GM06990 (cell line): ENCODE measurements around the gene SHC4.

Source experiments
- DNase-seq: peaks from one replicate; pipeline ENCODE4 v3.0.0-alpha.2; 2011; ENCODE audit not compliant: insufficient read length; ENCODE audit errors: extremely low read depth
- H3K27me3 ChIP-seq: replicated peaks from 2 replicates; pipeline ENCODE4 v1.6.0; 2011; ENCODE audit warnings: low read length; ENCODE audit not compliant: control insufficient read depth, insufficient read depth
- H3K36me3 ChIP-seq: 2 replicates; pipeline ENCODE4 v1.5.1; 2011; ENCODE audit warnings: low read length; ENCODE audit not compliant: control insufficient read depth, insufficient read depth
- H3K4me3 ChIP-seq: replicated peaks from 2 replicates; pipeline ENCODE4 v1.5.1; 2011; ENCODE audit warnings: low read depth, mild to moderate bottlenecking, control low read depth, low read length
- TF ChIP-seq, protein P1 (sequence below): IDR thresholded peaks from 2 replicates; pipeline ENCODE4 v1.5.1; 2011; ENCODE audit warnings: low read length, control low read depth, mild to moderate bottlenecking, inconsistent platforms; ENCODE audit not compliant: insufficient read depth, poor library complexity, severe bottlenecking

The SHC4 gene, protein sequence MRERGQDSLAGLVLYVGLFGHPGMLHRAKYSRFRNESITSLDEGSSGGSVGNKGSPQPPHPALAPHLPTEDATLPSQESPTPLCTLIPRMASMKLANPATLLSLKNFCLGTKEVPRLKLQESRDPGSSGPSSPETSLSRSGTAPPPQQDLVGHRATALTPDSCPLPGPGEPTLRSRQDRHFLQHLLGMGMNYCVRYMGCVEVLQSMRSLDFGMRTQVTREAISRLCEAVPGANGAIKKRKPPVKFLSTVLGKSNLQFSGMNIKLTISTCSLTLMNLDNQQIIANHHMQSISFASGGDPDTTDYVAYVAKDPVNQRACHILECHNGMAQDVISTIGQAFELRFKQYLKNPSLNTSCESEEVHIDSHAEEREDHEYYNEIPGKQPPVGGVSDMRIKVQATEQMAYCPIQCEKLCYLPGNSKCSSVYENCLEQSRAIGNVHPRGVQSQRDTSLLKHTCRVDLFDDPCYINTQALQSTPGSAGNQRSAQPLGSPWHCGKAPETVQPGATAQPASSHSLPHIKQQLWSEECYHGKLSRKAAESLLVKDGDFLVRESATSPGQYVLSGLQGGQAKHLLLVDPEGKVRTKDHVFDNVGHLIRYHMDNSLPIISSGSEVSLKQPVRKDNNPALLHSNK

GRCh38 chr15:48963524-48964113 lies at the start of gene SHC4:
TSS of gene SHC4 (minus strand) at chr15:48963919. CDS start at chr15:48963015, 904 bp downstream.
- Histone ChIP-seq H3K36me3 (no peaks in the 10 kb centered on the region), H3K27me3 (no peaks in the 10 kb centered on the region; the same call in 1 of the 2 replicates), H3K4me3 (peak within 1 kb of the TSS; percentile 56)
- TF ChIP-seq, protein P1, sequence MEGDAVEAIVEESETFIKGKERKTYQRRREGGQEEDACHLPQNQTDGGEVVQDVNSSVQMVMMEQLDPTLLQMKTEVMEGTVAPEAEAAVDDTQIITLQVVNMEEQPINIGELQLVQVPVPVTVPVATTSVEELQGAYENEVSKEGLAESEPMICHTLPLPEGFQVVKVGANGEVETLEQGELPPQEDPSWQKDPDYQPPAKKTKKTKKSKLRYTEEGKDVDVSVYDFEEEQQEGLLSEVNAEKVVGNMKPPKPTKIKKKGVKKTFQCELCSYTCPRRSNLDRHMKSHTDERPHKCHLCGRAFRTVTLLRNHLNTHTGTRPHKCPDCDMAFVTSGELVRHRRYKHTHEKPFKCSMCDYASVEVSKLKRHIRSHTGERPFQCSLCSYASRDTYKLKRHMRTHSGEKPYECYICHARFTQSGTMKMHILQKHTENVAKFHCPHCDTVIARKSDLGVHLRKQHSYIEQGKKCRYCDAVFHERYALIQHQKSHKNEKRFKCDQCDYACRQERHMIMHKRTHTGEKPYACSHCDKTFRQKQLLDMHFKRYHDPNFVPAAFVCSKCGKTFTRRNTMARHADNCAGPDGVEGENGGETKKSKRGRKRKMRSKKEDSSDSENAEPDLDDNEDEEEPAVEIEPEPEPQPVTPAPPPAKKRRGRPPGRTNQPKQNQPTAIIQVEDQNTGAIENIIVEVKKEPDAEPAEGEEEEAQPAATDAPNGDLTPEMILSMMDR: peak; percentile 4
- no peak for DNase-seq

- Histone ChIP-seq H3K36me3 (no peaks in the 10 kb centered on the region; the same call in none of the 2 replicates), H3K4me3 (no peak overlapping the region), H3K27me3 (no peaks in the 10 kb centered on the region)
- TF ChIP-seq, protein P1: no peak
- no peak for DNase-seq
These were observed 35.6 kb upstream of the SHC4 start for GRCh38 chr15:48999314-48999713.

DNA sequence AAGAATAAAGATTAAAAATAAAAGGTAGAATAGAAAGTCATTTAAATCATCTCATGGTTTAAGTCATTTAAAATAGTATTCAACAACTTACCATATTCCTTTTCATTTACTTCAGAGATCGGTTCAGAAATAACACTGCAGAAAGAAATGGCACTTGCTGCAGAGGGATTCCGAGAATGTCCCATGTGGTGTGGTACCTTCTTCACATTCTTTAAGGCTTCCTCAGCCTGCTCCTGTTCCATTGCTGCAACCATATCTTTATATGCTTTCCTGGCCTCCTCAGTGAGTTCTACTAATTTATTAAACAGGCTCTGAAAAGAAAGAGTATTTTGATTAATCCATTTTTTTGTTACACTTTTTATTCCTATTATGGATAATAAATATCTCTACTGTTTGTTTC lies 32.6 kb upstream of the SHC4 start:
- TF ChIP-seq, protein P1: no peak
- H3K4me3 ChIP-seq: no peak overlapping the region
- H3K36me3 ChIP-seq: peaks cover 5% of the 10 kb centered on the region
- H3K27me3 ChIP-seq: no peaks in the 10 kb centered on the region
- DNase-seq: no peak

DNA sequence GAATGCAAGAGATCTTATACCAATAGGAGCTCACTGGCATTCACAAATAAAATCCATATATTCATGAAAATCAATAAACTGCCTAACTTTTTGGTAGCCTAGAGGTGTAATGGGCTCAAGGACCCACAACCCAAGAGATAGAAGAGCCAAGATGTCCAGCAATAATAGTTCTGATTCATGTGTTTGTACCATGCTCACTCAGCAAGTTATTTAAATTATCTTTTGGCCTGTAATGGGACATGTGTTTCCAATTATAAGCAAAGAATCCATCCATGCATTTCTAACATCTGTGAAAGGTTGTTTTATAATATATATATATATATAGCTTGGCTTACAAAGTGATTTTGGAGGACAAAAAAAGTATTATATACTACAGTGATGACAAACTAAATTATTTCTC lies 29.7 kb upstream of the SHC4 start:
- Histone ChIP-seq H3K36me3 (peaks cover 5% of the 10 kb centered on the region), H3K27me3 (no peaks in the 10 kb centered on the region), H3K4me3 (no peak overlapping the region)
- TF ChIP-seq, protein P1: no peak
- no peak for DNase-seq

- DNase-seq: no peak
- H3K27me3 ChIP-seq: no peaks in the 10 kb centered on the region
- TF ChIP-seq, protein P1: no peak
- no peak overlapping the region for H3K4me3 ChIP-seq
- peaks cover 5% of the 10 kb centered on the region for H3K36me3 ChIP-seq
These were observed 28.8 kb upstream of the SHC4 start for GRCh38 chr15:48992545-48992944.
